GM15510 (cell line): ENCODE data around the gene ACTN1.

Experiments used
- POLR2A ChIP-seq: IDR thresholded peaks from 3 replicates; pipeline ENCODE4 v1.6.1; 2011; ENCODE audit warnings: borderline replicate concordance; ENCODE audit not compliant: insufficient read length; ENCODE audit errors: extremely low read depth

ACTN1 gene

GRCh38 chr14:68890173-68890931 lies 88.8 kb downstream of the ACTN1 start:
- no peak for TF ChIP-seq POLR2A

GRCh38 chr14:68888883-68889282 lies 90.2 kb downstream of the ACTN1 start:
- TF ChIP-seq POLR2A = no peak

GRCh38 chr14:68888025-68888850 lies 90.9 kb downstream of the ACTN1 start:
- no peak for TF ChIP-seq POLR2A

GRCh38 chr14:68886109-68886434 lies 93.0 kb downstream of the ACTN1 start:
- TF ChIP-seq POLR2A = no peak

- TF ChIP-seq POLR2A = no peak
These were observed 93.6 kb downstream of the ACTN1 start for GRCh38 chr14:68885226-68886108.

GRCh38 chr14:68884031-68885030 lies 94.8 kb downstream of the ACTN1 start:
- TF ChIP-seq POLR2A = no peak

- no peak for TF ChIP-seq POLR2A
These were observed 96.9 kb downstream of the ACTN1 start for GRCh38 chr14:68882235-68882634.

- no peak for TF ChIP-seq POLR2A
These were observed 97.7 kb downstream of the ACTN1 start for GRCh38 chr14:68881396-68881795.

- no peak for TF ChIP-seq POLR2A
These were observed 98.5 kb downstream of the ACTN1 start for GRCh38 chr14:68880581-68881105.

- TF ChIP-seq POLR2A = no peak
These were observed 99.1 kb downstream of the ACTN1 start for GRCh38 chr14:68879841-68880575.

GRCh38 chr14:68879321-68879781 lies 99.8 kb downstream of the ACTN1 start:
- TF ChIP-seq POLR2A = no peak

- no peak for TF ChIP-seq POLR2A
These were observed 100.2 kb downstream of the ACTN1 start for GRCh38 chr14:68878908-68879307.

GRCh38 chr14:68877993-68878575 lies 101.0 kb downstream of the ACTN1 start:
- no peak for TF ChIP-seq POLR2A

- no peak for TF ChIP-seq POLR2A
These were observed 102.1 kb downstream of the ACTN1 start for GRCh38 chr14:68876976-68877375.
